ENCODE data around the gene VAV2.

VAV2 gene

DNA sequence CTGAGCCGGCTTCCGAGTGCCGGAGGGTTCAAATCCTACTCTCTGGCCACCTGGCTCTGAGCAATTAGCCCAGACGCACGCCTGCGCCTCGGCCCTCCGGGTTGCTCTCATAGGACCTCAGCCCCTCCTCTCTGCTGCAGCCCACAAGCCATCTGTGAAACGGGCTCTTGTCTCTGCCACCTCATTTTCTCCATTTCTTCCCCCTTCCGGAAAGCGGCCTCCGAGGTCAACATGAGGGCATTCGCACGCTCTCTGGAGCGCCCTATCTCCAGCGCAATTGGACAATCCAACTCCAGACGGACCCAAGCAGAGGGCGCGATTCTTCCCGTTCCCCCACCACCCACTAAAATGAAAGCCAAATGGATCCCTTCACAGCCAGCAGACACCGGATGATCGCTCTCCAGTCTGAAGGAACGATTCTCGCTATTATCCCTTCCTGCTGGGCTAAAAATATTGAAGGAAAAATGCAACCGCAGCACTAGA lies 41.5 kb downstream of the VAV2 start:
- DNase-seq = no peak

DNA sequence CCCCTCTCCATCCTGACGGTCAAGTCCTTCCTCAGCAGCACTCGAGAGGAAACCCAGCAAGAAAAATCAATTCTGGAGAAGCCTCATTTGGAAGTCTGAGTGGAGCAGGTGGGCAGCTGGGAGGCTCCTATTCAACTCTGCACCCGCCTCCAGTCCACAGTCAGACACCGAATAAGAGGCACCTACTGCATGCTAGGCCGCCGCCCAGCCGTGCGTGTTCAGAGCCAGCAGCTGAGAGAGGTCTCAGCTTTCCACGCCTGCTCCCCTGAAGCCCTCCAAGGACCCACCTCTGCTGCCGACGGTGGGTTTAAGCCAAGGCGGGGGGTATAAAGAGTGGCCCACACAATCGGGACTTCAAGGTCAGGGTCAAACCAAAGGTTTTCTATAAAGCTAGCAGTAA lies 41.9 kb downstream of the VAV2 start:
- no peak for DNase-seq

DNA sequence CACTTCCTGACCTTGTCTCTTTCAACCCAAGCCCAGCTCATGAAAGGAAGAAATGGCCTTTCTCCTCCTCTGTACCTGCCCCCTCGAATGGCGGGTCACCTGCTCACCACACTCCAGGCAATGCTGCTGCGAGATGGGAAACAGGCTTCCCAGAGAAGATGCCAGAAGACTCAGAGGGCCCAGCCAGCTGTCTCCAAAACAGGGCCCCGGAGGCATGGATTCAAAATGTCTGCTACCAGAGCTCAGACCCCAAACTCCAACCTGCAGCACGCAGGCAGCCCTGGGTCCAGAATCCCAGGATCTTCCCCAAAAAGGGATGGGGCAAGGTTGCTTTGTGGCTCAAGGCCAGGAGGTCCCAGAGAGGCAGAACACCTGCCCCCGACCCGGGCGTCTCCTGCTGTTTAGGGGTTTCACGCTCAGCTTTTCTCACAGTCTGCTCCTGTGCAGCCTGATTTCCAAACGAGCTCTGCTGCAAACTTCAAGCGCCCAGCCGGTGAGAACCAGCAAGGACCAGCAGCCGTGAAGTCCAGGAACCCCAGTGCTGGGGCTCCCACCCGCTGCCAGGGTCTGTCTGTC lies 42.5 kb downstream of the VAV2 start:
- no peak for DNase-seq

DNA sequence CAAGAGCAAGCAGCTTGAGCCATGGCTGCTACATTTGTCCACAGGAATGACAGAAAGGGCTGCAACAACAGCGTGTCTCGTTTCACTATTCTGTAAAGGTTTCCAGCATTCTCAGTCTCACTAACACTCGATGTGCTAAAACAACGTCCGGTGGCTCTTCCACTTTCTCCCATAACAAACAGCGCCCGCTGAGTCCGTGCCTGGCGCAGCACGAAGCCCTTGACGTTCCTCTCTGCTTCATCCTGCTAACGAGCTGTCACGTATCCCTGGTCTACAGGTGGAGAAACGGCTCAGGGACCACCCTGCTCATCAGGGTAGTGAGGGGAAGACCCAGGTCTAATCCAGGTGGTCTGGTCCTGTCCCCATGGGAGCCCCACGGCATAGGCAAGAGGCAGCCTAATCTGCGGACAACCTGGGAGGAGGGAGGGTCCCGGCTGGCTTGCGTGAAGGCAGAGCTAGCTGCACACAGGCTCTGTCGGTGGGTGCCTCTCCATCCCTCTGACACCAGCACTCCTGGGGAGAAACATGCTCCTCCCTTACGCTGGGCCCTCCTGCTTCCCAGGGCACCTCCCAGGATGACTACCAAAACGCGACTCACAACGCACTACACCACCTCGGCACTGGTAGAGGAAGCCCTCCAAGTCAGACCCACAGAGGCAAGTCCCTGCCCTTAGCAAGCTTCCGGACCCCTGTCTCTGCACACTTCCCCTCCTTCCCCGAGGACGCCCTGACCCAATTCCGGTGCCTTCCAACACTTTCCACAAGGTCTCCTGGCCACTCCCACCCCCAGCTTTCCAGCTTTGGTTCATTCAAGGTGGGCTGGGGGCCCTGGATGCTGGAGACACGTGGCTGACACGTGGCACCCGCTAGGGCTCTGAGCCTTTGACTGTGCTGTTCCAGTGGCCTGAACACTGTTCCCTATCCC lies 43.3 kb downstream of the VAV2 start:
- DNase-seq = no peak

DNA sequence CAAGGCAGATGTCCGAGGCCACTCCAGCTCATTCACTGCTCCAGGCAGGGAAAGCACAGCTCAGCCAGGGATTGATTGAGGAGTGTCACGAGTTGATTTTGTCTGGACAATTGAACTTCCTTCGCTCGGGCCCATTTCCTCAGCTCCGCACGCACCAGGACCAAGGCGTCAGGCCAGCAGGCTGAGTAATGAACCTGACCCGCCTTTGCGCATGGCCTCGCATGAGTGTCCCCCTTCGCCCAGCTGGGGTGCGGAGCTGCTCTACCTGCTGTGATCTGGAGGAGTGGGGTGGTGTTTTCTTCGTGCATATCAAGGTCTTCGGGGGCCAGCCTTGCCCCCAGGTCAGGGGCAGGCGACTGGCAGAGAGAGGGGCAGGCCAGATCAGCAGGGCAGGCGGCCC lies 44.0 kb downstream of the VAV2 start:
- DNase-seq = no peak

DNA sequence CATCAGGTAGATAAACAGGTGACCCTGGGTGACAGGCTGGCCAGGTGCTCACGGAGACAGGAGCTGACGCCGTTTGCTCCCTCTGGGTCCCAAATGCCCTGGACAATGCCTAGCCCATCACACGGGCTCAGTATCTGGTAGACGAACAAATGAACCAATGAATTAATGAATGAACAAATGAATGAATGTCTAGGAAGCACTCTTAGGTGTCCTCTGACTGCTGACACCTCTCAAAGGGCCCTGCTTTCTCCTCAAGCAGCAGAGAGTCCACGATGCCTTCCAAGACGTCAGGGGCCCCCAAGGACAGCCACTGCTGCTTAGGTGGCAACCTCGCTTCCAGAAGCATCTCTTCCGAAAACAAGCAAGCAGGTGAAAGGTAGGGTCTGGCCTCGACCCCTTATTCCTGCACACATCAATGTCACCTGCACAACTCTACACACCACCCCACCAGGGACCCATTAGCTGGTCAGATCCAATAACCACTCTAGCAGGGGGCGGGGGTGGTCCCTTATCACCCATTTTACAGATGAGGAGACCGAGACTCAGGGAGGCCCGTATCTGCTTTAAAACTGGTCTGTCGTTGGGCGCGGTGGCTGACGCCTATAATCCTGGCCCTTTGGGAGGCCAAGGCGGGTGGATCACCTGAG lies 45.2 kb downstream of the VAV2 start:
- no peak for DNase-seq

DNA sequence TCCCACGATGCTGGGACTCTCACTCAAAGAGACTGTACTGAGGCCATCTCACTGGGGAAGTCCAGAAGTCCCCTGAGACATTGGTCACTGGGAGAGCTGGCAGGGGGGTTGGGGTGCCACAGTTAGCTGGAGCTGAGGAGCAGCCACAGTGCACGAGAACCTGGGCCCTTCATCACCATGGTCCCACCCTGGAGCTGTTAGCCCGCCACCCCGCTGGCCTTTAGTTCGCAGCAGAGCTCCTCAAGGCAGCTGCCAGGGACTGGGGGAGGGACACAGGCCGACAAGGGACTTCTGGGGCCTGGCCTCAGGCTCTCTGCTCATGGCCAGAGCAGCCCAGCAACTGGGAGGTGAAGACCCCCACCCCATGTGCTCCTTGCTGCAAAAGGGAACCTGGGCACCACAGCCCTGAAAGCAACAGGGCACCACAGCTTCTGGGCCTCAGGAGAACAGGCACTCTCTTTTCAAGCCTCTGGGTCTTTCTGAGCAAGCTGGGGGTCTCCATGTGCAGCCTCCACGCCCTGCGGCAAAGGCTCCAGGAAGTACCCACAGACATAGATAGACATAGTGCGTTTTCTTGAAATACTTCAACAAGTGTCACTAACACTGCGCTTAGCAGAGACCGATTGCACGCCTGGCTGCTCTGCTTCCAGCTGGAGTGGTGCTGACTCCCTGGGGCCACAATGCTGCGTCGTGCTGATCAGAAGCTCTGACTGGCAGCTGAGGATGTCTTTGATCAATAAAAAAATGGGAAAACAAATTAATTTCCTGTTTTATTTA lies 46.0 kb downstream of the VAV2 start:
- no peak for DNase-seq

DNA sequence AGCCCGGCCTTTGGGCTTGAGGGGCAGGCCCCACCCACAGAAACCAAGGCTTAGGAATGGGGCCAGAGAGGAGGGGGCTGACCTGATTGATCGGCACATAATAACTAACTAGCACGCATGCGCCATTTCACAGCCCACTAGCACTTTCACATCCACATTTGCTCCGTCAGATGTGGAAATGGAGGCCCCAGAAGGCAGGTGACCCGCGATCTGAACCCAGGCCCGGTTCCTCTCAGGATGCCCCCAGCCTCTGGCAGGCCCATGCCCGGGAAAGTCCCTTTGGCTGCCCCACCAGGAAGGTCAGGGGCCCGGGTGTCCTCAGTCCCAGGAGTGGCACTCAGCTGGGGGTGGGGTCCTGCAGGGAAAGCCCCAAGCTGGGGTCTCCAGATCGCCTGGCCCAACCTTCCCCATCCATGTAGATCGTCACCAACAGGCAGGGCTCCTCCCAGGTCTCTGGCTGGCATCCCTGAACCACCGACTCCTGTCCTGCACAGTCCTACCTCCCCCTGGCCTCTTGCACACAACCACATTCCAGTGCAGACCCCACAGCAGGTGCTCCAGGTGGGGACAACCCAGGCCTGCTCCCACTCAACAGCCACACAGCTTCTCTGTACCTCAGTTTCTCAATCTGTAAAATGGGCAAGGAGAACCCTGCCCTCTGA lies 46.7 kb downstream of the VAV2 start:
- peak in 1 of 2 donors; percentile 51 for DNase-seq

DNA sequence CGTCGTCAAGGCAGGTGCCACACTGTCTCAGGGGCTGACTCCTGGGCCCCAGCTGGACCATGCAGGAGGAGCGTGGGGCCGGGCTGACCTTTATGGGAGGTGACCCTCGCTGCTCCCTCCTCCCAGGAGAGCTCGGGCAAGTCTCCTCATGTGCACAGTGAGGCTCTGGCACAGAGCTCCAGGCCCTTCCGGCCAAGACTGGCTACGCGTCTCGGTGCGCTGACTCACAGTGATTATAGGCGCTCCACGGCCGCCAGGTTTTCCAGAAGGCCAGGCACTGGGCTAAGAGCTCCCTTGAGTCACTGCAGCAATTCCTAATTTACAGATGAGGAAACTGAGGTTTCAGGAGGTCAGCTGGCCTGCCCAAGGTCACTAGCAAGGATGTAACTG lies 47.4 kb downstream of the VAV2 start:
- no peak for DNase-seq

DNA sequence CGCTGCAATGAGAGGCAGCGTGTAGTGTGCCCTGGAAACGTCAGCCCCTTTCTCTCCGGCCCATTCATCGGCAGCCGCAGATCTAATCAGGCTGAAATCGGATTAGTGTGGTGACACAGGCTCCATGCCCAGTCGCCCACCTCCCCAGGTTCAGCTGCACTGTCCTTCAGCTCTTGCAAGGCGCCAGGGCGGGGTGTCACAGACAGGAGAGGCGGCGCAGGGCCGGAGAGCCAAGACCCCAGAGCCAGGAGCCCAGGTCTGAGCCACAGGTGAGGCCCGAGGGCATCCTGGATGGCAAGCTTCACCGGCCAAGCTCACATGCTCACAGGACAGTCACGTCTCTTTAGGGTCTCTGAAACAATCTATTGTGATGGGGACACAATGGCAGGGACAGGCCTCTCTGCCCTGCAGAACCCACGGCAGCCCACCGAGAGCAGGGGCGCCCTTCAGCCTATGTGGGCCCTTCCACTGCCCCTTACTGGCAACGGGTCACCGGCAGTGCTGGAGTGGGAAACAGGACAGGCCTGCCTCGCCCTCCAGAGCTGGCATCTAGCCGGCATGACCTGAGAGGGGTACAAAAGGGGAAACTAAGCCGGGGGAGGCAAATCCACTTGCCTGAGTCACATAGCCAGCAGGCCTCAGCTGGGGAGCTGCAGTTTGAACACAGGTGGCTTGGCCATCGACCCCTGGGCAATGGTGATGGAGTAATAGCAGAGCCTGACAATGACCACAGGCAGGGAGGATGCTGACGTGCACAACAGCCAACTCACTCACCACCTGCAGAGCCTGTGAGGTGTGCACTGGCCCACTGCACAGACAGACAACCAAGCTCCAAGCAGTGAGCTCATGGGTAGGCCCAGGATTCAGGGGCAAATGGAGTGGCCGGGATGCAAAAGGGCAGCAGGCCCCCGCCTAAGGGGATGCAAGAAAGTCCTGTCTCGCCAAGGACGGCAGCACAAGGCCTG lies 48.1 kb downstream of the VAV2 start:
- DNase-seq = no peak

DNA sequence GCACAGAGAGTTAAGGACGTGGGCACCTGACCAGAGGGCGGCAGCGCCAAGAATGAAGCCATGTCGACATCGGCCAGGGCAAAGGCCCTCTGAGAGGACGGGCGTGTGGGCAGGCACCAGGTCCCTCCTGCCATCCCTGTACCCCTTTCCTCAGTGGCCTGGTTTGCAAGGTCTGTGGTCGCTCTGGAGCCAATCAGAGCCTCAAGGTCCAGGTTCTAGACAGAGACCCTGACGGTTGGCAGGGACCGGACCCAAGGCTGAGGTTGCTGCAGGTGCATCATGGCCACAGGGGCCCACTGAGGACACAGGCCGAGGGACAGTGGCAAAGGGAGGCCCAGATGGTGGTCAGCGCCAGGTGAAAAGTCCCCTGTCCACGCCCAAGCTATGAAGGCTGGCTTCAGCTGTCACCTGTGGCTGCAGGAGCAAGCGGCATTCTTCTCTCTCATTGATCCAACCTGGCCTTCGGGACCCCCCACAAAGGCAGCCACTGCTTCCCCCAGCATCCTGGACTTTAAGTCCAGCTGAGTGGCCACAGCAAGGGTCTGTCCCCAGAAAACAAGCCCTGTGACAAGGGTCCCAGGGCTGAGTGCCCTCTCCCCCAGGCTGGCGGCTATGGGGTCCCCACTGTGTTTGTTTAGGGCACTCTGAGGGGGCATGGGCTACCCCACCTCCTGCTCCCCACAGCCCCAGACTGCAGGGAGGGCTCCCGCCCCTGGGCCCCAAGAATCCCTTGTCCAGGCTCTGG lies 48.9 kb downstream of the VAV2 start:
- no peak for DNase-seq

DNA sequence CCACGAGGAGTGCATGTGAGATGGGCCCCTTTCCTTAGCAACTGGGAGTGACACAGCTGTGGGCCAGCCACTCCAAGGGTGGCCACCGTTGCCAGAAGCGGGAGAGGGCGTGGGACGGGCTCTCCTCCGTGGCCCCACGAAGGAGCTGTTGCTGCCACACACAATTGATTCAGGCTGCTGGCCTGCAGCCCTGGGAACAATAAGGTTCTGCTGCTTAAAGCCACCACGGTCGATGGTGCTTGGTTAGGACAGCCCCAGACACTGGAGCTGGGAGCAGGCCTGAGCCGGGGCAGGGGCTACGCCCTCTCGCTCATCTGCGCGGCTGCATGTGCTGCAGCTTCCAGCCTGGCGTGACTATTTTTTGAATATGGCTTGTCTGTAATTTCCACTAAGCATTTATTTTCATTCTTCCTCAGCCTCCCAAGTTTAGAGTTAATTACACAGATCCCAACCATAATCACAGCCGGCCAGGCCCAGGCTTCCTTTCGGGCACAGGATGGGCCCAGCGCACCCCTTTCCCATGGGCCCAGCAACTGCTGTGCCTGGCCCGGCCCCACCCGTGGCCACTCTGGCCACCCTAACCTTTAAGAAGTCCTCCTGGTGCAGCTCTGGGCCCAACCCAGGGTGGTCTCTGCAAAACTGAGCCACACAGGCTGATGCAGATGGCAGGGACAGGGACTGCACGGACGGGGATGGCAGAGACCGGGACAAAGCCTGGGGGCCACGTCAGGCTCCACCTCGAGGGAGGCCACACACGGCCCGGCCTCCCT lies 49.7 kb downstream of the VAV2 start:
- DNase-seq = no peak

DNA sequence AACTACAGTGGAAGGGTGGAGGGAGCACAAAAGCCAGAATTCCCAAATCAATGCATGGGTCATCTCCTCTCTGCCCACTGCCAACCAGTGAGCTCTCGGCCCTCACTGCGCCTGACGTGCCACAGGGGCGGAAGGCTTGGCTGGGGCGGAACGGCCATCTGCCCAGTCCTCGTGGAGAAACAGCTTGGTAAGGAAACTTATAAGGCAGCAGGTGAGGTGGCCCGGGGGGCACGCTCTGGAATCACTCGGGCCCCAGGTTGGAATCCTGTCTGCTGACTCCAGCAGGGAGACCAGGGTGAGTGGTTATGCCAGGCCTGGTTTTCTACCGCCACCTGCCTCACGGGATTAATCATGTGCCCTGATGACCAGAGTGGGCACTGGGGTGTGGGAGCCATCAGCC lies 52.3 kb downstream of the VAV2 start:
- DNase-seq = no peak

DNA sequence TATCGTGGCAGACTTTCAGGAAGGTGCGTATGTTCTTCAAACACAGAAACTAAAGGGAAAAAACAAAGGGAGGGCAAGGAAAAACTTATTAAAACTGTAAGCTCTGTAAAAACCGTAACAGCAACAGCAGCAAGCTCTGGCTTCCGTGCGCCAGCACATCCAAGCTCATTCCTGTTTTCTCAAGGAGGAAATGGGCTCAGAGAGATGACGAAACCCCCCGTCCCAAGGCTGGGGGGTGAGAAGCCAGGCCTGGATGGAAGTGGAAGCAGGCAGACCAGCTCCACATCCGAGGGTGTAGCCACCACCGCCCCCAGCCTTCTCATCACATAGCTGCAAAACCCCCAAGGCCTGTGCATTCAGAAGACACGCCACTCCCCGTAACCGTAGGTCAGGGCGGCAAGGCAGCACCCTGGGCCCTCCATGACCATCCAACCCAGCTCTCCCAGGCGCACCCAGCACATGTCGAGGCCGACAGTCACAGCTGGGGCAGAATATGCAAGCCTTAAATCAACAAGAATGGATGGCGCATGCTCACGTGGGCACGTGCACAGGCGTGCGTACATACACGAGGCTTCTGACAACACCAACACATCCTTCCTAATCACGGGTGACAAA lies 52.8 kb downstream of the VAV2 start:
- peak; percentile 33 to 42 for DNase-seq

DNA sequence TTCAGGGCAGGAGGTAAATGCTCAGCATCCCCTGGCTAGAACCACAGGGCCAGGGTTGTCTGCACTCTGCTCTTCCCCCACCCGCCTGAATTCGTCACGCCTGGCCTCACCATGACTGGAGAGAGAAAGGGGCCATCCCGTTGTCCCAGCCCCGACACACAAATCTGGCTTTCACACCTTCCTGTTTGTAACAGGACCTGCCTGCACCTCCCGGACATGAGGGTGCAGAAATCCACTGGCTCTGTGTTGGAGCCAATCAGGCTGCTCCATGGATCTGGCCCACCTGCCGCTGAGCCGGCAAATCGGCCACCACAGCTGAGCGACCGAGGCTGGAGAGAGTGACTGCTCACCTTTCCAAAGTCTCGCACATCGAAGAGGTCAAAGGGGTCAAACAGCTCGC lies 53.4 kb downstream of the VAV2 start:
- DNase-seq = no peak

DNA sequence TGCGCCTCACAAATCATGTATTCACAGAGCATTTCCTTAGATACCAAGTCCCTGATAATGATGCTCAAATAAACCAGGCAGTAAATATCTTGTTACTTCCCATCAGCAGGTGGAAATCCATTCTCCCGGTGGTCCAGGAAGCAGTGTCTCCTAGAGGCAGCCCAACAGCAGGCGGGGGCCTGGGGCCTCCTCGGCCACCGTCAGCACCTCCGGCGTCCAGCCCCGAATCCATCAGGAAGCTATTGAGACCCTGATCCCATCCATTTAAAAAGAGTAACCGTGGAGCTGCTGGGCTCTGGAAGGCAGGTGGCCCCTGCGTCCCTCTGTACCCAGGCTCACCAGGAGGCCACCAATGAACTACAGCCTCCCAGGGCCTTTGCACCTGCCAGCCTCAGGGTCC lies 54.0 kb downstream of the VAV2 start:
- DNase-seq = no peak

DNA sequence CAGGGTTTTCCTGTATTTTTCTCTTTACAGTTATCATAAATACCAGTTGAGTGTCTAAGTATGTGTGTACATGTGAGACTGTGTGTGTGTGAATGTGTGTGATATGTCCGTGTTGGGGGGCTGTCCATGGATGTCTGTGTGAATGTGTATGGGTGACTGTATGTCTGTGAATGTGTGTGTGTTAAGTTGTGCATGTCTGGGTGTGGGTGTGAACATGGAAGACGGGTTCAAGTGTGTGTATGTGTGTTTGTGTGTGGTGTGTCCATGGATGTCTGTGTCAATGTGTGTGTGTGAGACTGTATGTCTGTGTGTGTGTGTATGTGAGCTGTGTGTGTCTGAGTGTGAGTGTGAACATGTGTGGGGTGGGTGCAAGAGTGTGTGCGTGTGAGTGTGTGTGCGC lies 55.0 kb downstream of the VAV2 start:
- DNase-seq = no peak

DNA sequence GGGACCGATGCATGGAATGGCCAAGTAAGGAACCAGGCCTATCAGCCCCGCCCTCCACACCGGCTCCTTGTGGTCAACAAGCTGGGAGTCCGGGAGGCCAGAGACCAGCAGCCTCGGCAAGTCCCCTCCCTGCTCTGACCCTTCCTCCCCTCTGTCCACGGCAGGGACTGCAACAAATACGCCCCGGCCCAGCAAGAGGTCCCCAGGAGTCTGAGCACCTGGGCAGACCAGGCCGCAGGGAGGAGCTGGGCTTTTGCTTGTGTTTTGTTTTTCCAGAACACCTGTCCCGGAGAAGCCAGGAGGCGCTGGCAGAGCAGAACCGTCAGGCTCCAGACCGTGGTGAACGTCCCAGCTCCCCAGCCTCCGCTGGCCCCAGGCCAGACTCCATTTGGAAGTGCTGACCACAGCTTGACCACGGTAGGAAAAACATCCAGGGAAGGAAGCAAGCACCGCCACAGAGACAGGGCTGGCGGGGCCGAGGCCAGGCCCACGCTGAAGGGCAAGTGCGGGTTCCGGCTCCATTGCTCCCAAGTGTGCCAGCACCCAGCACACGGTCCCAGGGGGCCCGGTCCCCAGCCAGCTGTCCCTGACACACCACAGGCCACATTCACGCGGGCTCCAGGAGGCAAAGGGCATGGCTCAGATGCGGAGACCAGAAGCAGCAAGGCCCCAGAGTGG lies 56.7 kb downstream of the VAV2 start:
- DNase-seq = no peak

All from inflammatory macrophage (primary cell).